NCI-H1105 (cell line): ENCODE results near the gene SCGB3A1.

Source experiments
- DNase-seq: peaks from one replicate; lab custom pipeline; 2025; lab: John Stamatoyannopoulos, UW

SCGB3A1 gene, protein sequence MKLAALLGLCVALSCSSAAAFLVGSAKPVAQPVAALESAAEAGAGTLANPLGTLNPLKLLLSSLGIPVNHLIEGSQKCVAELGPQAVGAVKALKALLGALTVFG

DNA sequence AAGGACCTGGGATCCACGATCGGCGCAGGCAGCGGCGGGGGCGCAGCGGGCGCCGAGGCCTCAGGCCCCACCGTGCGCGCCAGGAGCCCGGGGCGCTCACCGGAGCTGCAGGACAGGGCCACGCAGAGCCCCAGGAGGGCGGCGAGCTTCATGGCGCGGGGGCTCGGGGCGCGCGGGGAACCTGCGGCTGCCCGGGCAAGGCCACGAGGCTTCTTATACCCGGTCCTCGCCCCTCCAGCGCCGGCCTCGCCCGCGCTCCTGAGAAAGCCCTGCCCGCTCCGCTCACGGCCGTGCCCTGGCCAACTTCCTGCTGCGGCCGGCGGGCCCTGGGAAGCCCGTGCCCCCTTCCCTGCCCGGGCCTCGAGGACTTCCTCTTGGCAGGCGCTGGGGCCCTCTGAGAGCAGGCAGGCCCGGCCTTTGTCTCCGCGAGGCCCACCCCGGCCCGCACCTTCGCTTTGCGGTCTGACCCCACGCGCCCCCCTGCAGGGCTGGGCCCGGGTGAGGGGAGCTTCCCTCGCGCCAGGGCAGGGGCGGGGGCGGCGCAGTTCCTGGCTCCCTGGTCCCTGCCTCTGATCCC, at the start of gene SCGB3A1:
Gene SCGB3A1 (minus strand): TSS at position 189 of the 577 bp plus-strand sequence. CDS start 37 bp downstream, at position 152.
- no peak for DNase-seq

DNA sequence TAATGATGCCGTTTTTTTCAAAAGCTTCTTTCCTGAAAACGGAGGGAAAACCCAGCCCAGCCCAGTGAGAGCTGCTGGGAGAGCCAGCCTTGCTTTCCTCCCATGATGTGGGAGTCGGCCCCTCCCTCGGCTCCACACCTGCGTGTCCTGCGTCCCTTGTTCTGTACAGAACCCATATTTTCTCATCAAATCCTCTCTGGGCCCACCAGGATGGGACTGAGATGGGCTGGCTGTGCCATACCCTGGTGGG, 49.2 kb upstream of the SCGB3A1 start:
- no peak for DNase-seq

DNA sequence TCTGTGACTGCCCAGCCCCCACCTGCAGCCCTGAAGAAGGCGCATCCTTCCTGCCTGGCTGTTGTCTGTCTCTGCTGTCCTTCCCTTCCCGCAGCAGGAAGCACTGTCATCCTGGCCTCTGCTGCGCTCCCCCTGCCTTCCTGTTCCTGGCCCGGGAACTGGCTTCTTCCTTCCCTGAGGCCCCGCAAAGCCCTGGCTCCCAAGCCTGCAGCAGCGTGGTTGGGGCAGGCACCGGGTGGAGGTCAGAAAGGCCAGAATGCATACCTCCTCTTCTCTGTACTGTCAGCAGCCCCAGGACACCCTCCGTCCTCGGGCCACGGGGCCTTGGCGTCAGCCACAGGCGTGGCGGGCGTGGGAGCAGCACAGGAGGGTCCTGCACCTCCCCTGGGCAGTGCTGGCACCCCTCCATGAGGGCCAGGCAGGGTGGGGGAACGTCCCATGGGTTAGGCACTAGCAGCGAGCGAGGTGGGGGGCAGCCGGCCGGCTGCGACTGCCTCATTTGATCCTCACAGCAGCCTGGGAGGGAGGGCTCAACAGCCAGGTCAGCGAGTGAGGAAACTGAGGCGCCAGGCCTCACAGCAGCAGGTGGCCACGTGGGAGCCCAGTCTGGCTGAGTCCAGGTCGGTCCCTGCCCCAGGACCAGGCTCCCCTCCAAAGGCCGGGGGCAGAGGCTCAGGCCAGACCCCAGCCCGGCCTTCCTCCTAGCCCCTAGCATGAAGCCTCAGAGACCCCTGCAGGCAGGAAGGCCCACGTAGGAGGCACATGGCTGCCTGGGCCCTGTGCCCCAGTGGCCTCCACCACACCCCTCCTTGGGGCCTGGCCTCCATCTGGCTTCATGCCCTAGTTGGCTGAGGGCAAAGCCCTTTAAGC, 48.7 kb upstream of the SCGB3A1 start:
- DNase-seq, result no peak

DNA sequence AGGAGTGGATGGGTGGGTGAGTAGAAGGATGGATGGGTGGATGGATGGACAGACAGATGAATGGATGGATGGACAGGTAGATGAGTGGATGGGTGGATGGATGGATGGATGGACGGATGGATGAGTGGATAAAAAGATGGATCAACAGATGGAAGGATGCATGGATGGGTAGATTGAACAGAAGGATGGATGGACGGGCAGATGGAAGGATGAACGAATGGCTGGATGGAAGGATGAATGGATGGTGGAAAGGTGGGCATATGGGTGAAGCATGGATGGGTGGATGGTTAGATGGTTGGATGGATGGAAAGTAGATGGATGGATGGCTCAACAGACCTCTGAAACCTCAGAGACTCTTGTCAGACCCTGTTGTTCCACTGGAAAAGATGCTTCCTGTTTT, 48.0 kb upstream of the SCGB3A1 start:
- no peak for DNase-seq

DNA sequence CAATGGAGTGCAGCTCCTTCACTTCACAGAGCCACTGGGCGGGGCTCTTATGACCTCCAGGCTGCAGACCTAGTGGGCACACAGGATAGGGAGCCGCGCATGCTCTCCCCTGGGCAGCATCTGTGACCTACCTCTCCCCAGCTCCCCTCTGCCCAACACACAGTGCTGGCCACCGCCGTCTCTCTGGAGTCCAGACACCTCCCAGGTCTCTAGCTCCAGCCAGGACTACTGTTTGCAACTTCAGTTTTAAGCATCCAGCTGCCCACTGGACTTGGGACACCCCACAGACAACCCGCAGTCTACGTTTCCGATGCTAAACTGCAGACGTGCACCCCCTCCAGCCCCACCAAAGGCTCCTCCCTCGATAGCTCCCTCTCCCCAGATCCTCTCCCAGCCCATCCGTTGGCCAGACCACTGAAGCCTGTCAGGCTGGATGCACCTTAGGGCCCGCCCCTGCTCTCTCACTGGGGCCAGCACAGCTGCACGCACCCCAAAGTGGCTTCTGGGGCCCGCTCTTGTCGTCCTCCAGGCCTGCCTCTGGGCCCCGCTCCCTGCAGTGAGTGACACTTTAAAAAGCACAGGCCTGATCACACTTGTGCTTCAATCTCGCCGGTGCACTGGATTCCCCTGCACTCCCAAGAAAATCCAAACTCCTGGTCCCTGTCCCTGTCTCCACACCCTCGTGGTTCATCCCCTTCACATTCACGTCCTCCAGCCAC, 46.8 kb upstream of the SCGB3A1 start:
- no peak for DNase-seq

DNA sequence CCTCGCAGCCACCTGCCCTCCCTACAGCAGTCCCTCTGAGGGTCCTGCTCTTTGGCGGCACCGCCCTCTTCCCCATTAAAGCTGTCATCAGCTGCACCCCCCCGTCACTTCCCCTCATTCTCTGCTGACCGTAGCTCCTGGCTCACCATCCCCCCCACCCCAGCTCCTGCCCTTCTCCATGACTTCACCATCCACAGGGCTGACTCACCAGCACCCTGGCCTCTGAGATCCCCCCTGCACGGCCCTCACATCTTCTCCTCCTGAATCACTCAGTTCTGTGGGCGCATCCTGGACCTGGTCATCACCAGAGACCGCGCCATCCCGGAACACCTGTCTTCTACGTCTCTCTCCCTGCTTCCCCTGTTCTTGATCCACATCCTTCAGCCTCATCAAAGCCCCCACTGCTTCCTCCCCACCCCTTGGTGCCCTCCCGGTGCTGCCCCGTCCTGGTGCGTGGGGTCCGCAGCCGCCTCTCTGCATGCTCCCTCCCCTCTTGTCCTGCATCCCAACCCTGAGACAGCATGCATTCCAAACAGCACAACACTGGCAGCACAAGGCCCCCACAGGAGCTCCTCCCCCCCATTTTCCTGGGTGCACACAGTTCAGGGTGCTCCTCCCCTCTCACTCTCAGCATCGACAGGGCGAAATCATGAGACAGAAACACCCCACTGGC, 45.2 kb upstream of the SCGB3A1 start:
- no peak for DNase-seq

DNA sequence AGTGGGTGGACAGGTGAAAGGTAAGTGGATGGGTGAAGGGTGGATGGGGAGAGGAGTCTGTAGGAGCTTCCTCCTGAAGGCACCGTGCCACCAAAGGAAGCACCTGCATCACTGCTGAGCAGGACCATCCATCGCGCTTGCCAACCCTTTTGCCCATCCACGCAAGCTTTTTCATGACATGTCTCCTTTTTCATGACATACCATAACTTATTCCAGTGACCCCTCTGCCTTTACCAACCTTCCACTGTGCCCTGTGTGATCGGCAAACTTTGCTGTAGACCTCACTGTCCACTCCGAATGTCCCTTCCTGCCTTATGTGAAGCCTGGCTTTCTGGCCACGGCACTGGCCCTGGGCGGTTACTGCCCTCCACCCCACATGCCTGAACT, 44.7 kb upstream of the SCGB3A1 start:
- no peak for DNase-seq

DNA sequence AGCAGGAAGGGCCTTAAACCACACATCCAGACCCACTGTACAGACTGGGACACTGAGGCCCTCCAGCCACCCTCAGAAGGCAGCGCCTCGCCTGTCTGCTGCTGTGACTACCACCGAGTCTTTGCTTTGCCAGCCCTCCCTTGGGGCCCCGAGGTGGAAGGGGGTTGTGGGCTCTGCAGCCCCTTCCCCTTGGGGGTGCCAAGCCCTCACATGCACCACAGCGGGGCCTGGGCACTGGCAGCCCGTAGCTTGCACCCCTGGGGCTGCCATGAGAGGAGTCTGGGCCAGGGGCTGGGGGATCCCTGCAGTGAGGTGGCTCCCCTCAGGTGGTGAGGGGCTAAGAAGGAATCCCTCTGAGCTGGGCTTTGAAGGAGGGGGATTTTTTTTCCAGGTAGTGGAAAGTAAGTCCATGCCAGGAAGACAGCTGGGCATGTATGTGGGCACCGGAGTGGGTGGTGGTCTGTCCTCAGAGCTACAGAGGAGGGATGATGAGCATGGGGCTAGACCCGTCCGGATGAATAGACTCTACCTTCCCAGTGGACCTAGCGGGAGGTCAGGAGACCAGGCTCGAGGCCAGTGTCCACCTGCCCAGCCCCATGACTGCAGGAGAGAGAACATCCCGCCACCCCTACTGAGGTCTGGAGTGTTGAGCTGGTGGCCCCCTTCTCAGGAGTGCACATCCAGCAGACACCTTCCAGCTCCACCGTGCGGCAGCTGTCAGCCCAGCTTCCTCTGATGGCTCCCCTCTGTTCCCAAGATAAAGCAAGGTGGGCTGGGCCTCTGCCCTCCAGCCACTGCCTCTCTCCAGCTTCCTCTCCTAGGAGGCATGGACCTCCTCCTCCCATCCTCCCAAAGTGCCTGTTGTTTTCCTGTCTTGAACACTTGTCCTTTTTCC, 42.2 kb upstream of the SCGB3A1 start:
- no peak for DNase-seq

DNA sequence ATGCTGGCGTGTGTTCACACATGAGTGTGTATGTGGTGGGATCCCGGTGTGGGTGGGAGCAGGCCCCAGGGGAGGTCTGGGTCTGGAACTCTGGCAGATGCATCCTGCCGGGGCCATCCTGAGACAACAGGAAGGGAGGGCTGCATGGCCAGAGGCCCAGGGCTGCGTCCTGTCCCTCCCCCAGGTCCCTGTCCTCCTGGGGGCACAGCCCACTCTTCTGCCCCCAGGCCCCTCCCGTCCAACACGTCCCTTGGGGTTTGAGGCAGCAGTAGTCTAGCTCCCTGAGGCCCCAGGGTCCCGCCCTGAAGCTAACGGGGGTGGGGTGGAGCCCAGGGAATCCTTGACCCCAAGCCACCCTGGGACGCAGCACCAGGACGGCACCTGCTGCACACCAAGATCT, 41.5 kb upstream of the SCGB3A1 start:
- DNase-seq, result no peak

DNA sequence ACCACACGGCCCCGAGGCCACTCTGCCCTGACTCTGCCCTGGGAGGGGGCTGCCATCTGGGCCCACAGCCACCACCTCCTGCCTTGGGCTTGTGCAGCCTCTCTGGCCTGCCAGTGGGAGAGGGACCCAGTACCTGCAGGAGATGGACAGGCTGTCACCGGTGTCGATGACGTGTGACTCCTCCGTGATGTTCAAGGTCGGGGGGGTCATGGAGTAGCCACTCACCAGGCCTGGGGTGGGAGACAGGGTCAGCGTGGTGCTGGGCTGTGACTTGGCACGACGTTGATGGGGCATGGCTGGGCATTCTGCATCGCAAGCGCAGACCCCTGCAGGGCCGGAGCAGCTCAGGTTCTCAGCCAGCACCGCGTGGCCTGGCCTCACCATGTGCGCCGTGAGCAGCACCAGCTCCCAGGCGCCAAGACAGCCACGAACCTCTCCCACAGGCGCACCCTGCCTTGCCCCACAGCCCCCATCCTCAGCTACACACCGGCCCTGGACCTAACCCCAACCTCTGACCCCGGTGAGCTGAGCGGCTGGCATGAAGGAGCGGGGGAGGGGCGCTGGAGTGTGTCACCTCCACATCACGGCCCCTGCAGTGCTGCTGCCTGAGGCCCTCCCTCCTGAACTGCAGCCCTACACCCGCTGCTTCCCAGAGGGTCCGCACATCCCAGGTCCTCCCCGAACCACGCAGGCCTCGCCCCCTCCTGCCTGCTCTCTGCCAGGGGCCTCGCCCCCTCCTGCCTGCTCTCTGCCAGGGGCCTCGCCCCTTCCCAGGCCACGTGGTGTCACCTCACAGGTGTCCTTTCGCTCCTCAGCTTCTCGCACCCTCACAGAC, 40.5 kb upstream of the SCGB3A1 start:
- no peak for DNase-seq

DNA sequence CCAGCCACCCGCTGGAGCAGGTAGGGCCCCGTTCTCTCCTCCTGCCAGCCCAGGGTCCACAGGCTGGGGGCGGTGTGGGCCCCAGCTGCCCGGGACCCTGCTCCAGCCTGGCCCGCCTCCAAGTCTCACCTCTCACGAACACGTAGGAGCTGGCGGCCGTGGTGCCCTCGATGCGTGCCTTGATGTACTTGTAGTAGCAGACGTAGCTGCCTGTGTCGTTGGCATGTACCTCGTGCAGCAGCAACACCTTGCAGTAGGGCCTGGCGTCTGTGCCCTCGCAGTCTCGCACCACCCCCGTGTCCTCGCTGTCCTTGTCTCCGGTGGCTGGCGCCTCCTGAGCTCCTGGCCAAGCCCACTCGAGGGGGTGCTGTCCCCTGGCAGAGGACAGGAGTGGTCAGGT, 39.1 kb upstream of the SCGB3A1 start:
- DNase-seq, result no peak

DNA sequence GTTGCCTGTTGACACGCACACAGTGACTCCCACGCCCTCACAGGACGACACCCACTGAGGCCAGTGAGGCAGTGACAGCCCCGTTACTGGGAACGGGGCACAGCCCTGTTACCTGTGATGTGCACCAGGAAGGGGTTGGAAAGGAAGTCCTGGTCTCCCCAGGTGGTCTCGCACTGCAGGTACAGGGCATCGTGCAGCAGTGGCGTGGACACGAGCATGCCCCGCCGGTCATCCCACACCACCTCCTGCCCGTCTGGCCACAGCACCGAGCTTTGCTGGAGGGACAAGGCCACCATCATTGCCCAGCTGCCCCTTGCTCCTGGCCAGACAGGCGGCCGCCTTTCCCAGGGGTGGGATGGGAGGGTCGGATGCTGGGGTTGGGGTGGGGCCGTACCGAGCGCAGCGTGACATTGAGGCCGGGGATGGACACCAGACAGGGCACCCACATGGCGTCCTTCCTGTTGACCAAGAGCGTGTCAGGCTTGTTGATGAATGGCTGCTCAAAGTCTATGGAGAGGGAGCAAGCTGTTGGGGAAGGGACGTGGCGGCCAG, 38.6 kb upstream of the SCGB3A1 start:
- no peak for DNase-seq

DNA sequence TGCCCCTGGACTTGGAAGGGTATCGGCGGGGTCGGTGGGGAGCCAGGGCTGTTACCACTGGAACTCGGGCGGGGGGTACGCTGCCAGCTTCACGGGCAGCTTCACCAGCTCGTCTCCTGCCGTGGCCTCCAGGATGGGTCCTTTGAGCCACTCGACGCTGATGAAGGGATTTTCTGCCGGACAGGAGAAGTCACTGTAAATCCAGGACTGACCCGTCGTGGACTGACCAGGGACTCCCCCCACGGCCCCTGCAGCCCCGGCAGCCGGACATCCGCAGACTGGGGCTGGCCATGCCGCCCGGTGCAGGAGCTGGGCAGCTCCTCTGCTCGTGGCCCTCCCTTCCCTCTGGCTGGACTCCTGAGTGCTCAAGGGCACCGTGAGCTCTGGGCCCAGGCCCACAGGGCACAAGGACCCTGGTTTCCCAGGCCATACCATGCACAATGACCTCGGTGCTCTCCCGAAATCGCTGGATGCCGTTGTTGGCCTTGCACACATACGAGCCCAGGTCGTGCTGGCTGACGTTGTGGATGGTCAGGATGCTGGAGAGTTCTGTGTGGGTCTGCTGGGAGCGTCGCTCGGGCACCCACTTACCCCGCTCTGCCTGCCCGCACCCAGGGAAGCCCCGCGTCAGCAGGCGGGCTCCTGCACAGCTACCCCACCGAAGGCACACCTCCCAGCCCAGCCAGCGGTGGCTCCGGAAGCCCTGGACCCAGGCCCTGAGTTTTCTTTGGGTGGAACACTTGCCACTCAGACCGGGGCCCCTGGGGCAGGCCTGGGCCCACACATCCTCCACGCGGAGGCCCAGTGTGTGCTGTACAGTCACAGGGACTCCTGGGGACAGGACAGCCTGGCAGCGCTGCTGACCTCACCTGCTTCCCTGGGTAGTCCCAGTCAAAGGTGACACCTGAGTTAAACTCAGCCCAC, 37.8 kb upstream of the SCGB3A1 start:
- no peak for DNase-seq

DNA sequence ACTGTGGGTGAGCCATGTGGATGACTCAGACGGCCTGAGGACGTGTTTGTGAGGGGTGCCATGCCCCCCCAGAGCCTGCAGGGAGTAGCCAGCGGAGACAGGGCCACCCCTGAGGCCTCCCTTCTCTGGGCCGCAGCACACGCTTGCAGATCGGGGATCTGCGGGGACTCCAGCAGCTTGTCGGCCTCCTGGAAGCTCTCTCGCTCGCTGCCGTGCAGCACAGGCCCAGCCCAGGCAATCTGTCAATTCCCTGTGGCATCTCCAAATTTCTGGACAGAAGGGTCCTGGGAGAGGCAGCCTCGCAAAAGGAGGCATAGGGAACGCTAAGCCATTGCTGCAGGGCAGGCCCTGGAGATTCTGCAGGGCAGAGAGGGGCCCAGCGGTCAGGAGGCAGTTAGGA, 36.9 kb upstream of the SCGB3A1 start:
- no peak for DNase-seq

DNA sequence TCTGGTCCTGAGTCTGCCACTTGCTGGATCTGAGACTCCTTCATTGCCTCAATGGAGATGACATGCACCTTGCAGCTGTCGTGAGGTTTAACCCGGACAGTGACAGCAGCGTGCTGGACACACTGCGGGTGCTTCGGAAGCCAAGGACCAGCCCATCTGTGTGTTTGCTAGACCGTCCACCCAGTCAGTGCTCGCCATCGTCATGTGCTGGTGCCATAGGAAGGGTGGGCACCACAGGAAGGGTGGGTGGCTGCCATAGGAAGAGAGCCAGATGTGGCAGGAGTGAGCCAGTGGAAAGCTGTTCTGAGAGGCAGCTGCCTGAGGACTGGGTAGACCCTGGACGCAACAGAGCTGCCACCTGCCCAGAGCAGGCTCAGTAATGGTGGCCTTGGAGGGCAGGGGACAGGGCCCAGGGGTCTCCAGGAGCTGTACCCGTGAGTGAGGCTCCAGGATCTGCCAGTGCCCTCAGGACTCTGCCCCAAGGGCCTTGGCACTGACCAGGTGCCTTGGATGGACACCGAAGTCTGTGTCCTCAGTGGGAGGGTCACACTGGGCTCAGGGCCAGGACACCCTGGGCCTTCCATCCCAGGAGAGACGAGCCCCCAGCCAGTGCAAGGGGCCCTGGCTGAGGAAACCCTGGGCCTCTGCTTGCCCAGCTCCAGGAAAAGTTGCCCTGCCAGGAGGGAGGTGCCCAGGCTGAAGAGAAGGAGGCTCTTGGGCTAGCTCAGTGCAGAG, 36.3 kb upstream of the SCGB3A1 start:
- no peak for DNase-seq

DNA sequence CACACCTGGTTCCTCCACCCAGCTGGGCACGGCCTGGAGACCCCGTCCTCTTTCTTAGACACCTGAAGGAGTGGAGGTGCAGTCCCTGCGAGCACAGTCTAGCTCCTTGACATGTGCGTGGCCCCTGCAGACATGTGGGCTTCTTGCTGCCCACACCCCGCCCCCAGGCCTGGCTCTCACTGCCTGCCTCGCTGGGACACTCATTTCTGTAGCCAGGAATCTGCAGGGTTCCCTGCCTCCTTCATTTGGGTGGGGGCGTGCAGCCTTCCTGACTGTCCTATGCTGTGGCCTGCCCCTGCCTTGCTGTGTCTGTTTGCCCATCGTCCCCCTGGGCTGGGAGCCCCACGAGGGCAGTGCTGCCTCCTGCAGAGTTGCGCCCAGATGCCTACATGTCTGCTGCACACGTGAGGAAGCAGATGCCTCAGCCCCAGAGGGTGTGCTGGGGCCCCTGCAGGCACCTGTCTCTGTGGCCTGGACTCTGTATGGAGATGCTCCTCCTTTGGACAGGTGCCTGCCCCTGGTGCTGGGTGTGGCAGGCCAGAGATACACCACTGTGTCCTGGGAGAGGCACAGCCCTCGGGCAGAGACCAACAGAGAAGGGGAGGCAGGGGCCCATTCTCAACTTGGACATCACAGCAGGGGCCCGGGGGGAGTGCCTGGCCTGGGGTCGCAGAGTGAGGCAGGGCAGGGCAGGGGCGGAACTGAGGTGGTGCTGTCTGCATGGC, 35.5 kb upstream of the SCGB3A1 start:
- no peak for DNase-seq

DNA sequence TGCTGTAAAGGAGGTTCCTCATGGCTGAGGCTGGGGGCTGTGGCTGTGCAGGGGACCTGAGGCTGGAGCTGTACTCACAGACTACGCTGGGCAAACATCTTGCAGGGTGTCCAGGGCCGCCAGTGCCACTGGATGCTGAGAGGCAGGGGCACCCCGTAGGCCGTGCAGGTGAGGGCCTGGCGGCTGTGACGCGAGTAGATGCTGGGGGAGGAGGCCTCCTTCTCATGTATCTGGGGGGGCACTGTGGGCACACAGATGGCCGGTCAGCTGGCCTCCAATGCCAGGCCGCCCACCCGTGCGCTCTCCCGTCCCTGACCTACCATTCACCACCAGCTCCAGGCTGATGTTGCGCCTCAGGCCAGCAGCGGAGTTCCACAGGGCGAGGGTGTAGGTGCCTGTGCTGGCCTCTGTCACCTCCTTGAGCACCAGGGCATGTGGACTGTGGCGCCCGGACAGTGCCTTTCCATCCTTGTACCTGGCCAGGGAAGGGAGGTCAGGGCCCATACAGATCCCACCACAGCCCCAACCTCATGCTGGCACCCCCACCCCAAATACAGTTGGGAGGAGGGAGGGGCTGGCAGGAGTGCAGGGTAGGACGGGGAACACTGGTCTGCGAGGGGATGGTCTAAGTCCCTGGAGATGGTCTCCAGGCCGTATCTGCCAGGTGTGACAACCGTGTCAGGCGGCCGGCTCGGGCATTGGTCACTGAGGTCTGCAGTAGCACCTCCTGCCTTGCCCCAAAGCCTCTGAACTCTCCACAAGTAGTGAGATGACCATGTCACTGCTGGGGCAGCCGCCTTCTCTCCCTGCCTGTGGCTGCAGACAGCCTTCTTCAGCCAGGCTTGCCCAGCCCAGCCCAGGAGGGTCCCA, 34.7 kb upstream of the SCGB3A1 start:
- no peak for DNase-seq
